ENCODE results near the gene HLA-DPA1.

- TF ChIP-seq CTCF (IDR thresholded peaks at IDR 0.05; ENCODE audit: borderline replicate concordance, extremely low read depth, low read length, poor library complexity, severe bottlenecking) (no peak), EZH2 (IDR thresholded peaks at IDR 0.05; ENCODE audit: borderline replicate concordance, low read depth, low read length, severe bottlenecking) (no peak)
Measured at GRCh38 chr6:33029328-33030184, 43.9 kb downstream of the HLA-DPA1 start.

Data from DND-41 (cell line).